PC-3 (cell line): ENCODE results near the gene PSME4. TPM values are rescaled to one million over a fixed set of nuclear protein-coding genes. Genes with fewer than 3 reads are reported as not detected.
"Not testable (repeated sequence)": the region's sequence is repeated elsewhere in the genome, so short reads cannot be mapped to it uniquely, and the experiment has no call there.

Experiments
- ATAC-seq: fragments of 200-7000 bp; cut with Tn5 transposase; 2 replicates; pipeline ENCODE4 v1.9.1; 2020; ENCODE audit warnings: mild to moderate bottlenecking, moderate library complexity
- BruUV-seq: library from RNA; stranded (reverse); fragments of 400-500 nt; replicated peaks from 2 replicates; lab custom pipeline; 2021; lab: Mats Ljungman, UMichigan
- CTCF ChIA-PET: fragments of 300-600 bp; sonication (Branson Sonifier 250); formaldehyde crosslinking; loops from one replicate; lab custom pipeline; 2022; ENCODE audit warnings: antibody characterized with exemption; lab: Charles Lee
- POLR2A ChIA-PET: fragments of 300-600 bp; sonication (Branson Sonifier 250); formaldehyde crosslinking; loops from one replicate; lab custom pipeline; 2022; ENCODE audit warnings: antibody characterized with exemption; ENCODE audit not compliant: unreplicated experiment; lab: Charles Lee
- DNase-seq: peaks from one replicate; pipeline ENCODE4 v3.0.0-alpha.2; 2015
- H2AFZ ChIP-seq: fragments of 300-600 bp; sonication (generic); 2 replicates; pipeline ENCODE4 v1.6.0; 2016; ENCODE audit warnings: antibody characterized with exemption, low read length
- H3F3A ChIP-seq: fragments of 300-600 bp; sonication (generic); one replicate; pipeline ENCODE4 v1.6.0; 2017; ENCODE audit warnings: antibody characterized with exemption, low read length, control low read depth, mild to moderate bottlenecking; ENCODE audit not compliant: unreplicated experiment
- H3K27ac ChIP-seq: fragments of 300-600 bp; sonication (generic); 2 replicates; pipeline ENCODE4 v1.5.1; 2016; ENCODE audit warnings: mild to moderate bottlenecking, low read length
- H3K27me3 ChIP-seq: fragments of 300-600 bp; sonication (generic); 2 replicates; pipeline ENCODE4 v1.6.1; 2016; ENCODE audit warnings: low read length, mixed read lengths
- H3K36me3 ChIP-seq: fragments of 300-600 bp; sonication (generic); 2 replicates; pipeline ENCODE4 v1.6.1; 2016; ENCODE audit warnings: low read depth, mixed run types, low read length, mixed read lengths
- H3K4me1 ChIP-seq: fragments of 300-600 bp; sonication (generic); 2 replicates; pipeline ENCODE4 v1.5.1; 2016; ENCODE audit warnings: low read length; ENCODE audit not compliant: insufficient read depth
- H3K4me2 ChIP-seq: fragments of 300-600 bp; sonication (generic); 2 replicates; pipeline ENCODE4 v1.6.0; 2016; ENCODE audit warnings: low read length
- H3K4me3 ChIP-seq: fragments of 300-600 bp; sonication (generic); 2 replicates; pipeline ENCODE4 v1.5.1; 2016; ENCODE audit warnings: mild to moderate bottlenecking, low read length, mixed read lengths
- H3K79me2 ChIP-seq: fragments of 300-600 bp; sonication (generic); 2 replicates; pipeline ENCODE4 v1.6.1; 2017; ENCODE audit warnings: low read length, mixed read lengths
- H3K9ac ChIP-seq: fragments of 300-600 bp; sonication (generic); 2 replicates; pipeline ENCODE4 v1.6.0; 2016; ENCODE audit warnings: mild to moderate bottlenecking, low read length
- H3K9me2 ChIP-seq: fragments of 300-600 bp; sonication (generic); replicated peaks from 2 replicates; pipeline ENCODE4 v1.6.1; 2016; ENCODE audit warnings: mixed run types, low read length, mixed read lengths
- H3K9me3 ChIP-seq: fragments of 300-600 bp; sonication (generic); 2 replicates; pipeline ENCODE4 v1.6.1; 2016; ENCODE audit warnings: low read length, mixed read lengths
- H4K20me1 ChIP-seq: fragments of 300-600 bp; sonication (generic); 2 replicates; pipeline ENCODE4 v1.6.1; 2016; ENCODE audit warnings: low read length, mixed read lengths
- EZH2 ChIP-seq: fragments of 300-600 bp; sonication (generic); IDR thresholded peaks from one replicate; pipeline ENCODE4 v1.6.1; 2017; ENCODE audit warnings: antibody characterized with exemption, mild to moderate bottlenecking, low read length; ENCODE audit not compliant: unreplicated experiment
- EZH2phosphoT487 ChIP-seq: fragments of 300-600 bp; sonication (generic); IDR thresholded peaks from 2 replicates; pipeline ENCODE4 v1.6.1; 2018; ENCODE audit warnings: mild to moderate bottlenecking, antibody characterized with exemption, low read length, borderline replicate concordance
- intact Hi-C: fragments of 100-400 bp; cut with micrococcal nuclease; formaldehyde crosslinking; loops from 2 replicates; pipeline ENCODE4 v1.9.0; 2023
- total RNA-seq: library from RNA; depleted of rRNA; stranded (reverse); fragments of >200 nt; gene quantifications from 2 replicates; pipeline ENCODE4 v1.2.3, GENCODE V29; 2014
- TF ChIP-seq, protein P1 (sequence below): fragments of 300-600 bp; sonication (generic); conservative IDR thresholded peaks from 2 replicates; pipeline ENCODE4 v1.5.1; 2017; ENCODE audit warnings: antibody characterized with exemption, low read depth, mild to moderate bottlenecking, low read length

Gene PSME4
- total RNA-seq, 1 experiment from 2014 or later = 54.7 TPM

DNA sequence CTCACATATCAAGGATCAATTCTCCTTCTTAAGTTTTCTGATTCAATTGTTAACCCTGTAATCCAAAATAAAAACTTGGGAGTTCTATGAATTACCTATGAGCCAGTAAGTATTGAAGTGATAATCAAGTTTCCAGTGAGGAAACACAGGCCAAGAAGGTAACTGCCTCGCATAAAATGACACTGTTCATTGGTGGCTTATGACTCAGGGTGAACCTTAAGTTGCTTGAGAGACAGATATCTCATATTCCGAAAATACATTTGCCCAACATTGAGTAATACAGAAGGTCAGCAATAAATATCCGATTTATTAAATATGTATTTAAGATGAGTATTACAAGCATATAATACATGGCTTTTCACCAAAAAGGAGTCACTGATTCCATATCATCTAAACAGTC, 31.9 kb downstream of the PSME4 start:
- Histone ChIP-seq H4K20me1 (0 out of 2 replicates have a peak, but pooled peaks cover 5% of the 10 kb centered on the region), H3F3A (no peaks in the 10 kb centered on the region), H3K27me3 (no peaks in the 10 kb centered on the region), H3K4me3 (no peak overlapping the region), H3K79me2 (peaks cover 3% of the 10 kb centered on the region; the same call in 1 of the 2 replicates), H2AFZ (no peak overlapping the region), H3K4me1 (no peaks in the 10 kb centered on the region), H3K9me2 (no peaks in the 10 kb centered on the region), H3K27ac (no peak overlapping the region), H3K4me2 (no peak overlapping the region), H3K9me3 (no peaks in the 10 kb centered on the region), H3K36me3 (peaks cover 55% of the 10 kb centered on the region), H3K9ac (no peak overlapping the region)
- no TSS peak for BruUV-seq
- DNase-seq (no peak), ATAC-seq (0 out of 2 replicates have a peak, but pooled peaks have one; percentile 24)
- CTCF ChIA-PET = no interaction called here
- POLR2A ChIA-PET = no interaction called here
- TF ChIP-seq EZH2 = no peak
- TF ChIP-seq, protein P1, sequence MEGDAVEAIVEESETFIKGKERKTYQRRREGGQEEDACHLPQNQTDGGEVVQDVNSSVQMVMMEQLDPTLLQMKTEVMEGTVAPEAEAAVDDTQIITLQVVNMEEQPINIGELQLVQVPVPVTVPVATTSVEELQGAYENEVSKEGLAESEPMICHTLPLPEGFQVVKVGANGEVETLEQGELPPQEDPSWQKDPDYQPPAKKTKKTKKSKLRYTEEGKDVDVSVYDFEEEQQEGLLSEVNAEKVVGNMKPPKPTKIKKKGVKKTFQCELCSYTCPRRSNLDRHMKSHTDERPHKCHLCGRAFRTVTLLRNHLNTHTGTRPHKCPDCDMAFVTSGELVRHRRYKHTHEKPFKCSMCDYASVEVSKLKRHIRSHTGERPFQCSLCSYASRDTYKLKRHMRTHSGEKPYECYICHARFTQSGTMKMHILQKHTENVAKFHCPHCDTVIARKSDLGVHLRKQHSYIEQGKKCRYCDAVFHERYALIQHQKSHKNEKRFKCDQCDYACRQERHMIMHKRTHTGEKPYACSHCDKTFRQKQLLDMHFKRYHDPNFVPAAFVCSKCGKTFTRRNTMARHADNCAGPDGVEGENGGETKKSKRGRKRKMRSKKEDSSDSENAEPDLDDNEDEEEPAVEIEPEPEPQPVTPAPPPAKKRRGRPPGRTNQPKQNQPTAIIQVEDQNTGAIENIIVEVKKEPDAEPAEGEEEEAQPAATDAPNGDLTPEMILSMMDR = no peak
- no peak for TF ChIP-seq EZH2phosphoT487
- intact Hi-C loops = no loop called here

DNA sequence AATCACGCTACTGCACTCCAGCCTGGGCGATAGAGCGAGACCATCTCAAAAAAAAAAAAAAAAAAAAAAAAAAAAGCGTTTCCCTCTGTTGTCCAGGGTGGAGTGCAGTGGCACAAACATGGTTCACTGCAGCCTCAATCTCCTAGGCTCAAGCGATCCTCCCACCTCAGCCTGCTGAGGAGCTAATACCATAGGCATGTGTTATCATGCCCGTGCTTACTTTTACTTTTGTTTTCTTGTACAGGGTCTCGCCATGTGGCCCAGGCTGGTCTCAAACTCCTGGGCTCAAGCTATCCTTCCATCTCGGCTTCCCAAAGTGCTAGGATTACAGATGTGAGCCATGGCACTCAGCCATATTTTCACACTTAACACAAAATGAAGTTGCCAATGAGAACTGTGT, 37.5 kb downstream of the PSME4 start:
- H3K9ac ChIP-seq = no peak overlapping the region
- no peaks in the 10 kb centered on the region for H3F3A ChIP-seq
- no peaks in the 10 kb centered on the region for H3K4me1 ChIP-seq
- CTCF ChIA-PET = no interaction called here
- peaks cover 65% of the 10 kb centered on the region for H3K36me3 ChIP-seq
- H2AFZ ChIP-seq = no peak overlapping the region
- H3K27me3 ChIP-seq = no peaks in the 10 kb centered on the region
- no peak overlapping the region for H3K4me2 ChIP-seq
- BruUV-seq = no TSS peak
- DNase-seq (no peak), ATAC-seq (no peak)
- no peaks in the 10 kb centered on the region for H3K9me3 ChIP-seq
- H3K79me2 ChIP-seq = no peaks in the 10 kb centered on the region
- no peak overlapping the region for H3K4me3 ChIP-seq
- no peak overlapping the region for H3K27ac ChIP-seq
- H3K9me2 ChIP-seq = no peaks in the 10 kb centered on the region
- POLR2A ChIA-PET = no interaction called here
- TF ChIP-seq EZH2 = no peak
- TF ChIP-seq, protein P1 = no peak
- TF ChIP-seq EZH2phosphoT487 = no peak
- H4K20me1 ChIP-seq = no peaks in the 10 kb centered on the region
- intact Hi-C loops = no loop called here

GRCh38 chr2:53926321-53926720, 44.5 kb downstream of the PSME4 start:
- H3K9me3 ChIP-seq, H3K9ac ChIP-seq, CTCF ChIA-PET, DNase-seq, ATAC-seq, H3K4me2 ChIP-seq, H3K27me3 ChIP-seq, H3F3A ChIP-seq, H3K27ac ChIP-seq, H3K9me2 ChIP-seq, H2AFZ ChIP-seq, H4K20me1 ChIP-seq, POLR2A ChIA-PET, H3K4me1 ChIP-seq, intact Hi-C loops, BruUV-seq, H3K79me2 ChIP-seq, H3K4me3 ChIP-seq: not testable (repeated sequence)
- peaks cover 54% of the 10 kb centered on the region for H3K36me3 ChIP-seq
